Erythroblast (primary cell): ENCODE measurements around the gene DR1.

ENCODE experiments used
- GATA1 ChIP-seq: IDR thresholded peaks from 2 replicates; pipeline ENCODE4 v1.6.1; 2011; ENCODE audit warnings: low read depth, mild to moderate bottlenecking, control low read depth, low read length, moderate library complexity
- POLR2A ChIP-seq: IDR thresholded peaks from 2 replicates; pipeline ENCODE4 v1.6.1; 2011; ENCODE audit warnings: mild to moderate bottlenecking, low read length

DNA sequence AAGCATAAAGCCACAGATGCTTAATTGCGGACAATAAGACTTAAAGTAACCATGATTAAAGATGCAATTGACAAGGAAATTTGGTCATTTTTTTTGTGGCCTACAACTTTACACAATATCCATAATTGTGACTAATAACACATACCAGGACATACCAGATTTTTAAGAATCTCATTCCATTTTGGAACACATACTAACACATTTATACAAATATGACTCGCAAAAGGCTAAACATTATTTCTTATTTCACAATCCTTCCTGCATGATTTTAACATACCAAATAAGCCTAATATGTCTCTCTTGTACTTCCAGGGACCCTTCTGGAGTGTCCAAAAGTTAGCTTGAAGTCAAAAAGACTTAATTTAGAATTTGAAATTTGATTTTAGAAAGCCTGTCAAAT is 48.8 kb downstream of the DR1 start:
- TF ChIP-seq POLR2A (no peak), GATA1 (no peak)
